GM23338 (cell line): Measurements from ENCODE around the gene RELN. TPM values are rescaled to one million over a fixed set of nuclear protein-coding genes. Genes with fewer than 3 reads are reported as not detected.

Experiments used
- ATAC-seq: fragments of 200-7000 bp; cut with Tn5 transposase; 3 replicates; pipeline ENCODE4 v1.9.1; 2020
- DNase-seq: peaks from one replicate; pipeline ENCODE4 v3.0.0-alpha.2; 2015; ENCODE audit warnings: low spot score
- H2AFZ ChIP-seq: fragments of 200-600 bp; sonication (generic); 2 replicates; pipeline ENCODE4 v1.8.0; 2016; ENCODE audit warnings: antibody characterized with exemption, mild to moderate bottlenecking, moderate library complexity
- H3F3A ChIP-seq: fragments of 200-600 bp; sonication (generic); replicated peaks from 2 replicates; pipeline ENCODE4 v1.8.0; 2017; ENCODE audit warnings: antibody characterized with exemption, mixed run types, low read depth
- H3K27ac ChIP-seq: fragments of 200-600 bp; sonication (generic); 2 replicates; pipeline ENCODE4 v1.6.1; 2016; ENCODE audit warnings: low read depth
- H3K27me3 ChIP-seq: fragments of 200-600 bp; sonication (generic); 2 replicates; pipeline ENCODE4 v1.8.0; 2016; ENCODE audit warnings: mild to moderate bottlenecking, mixed run types, moderate library complexity; ENCODE audit not compliant: insufficient read depth
- H3K36me3 ChIP-seq: fragments of 200-600 bp; sonication (generic); 2 replicates; pipeline ENCODE4 v1.8.0; 2016; ENCODE audit warnings: mild to moderate bottlenecking; ENCODE audit not compliant: insufficient read depth
- H3K4me1 ChIP-seq: fragments of 200-600 bp; sonication (generic); 2 replicates; pipeline ENCODE4 v1.8.0; 2016; ENCODE audit warnings: mild to moderate bottlenecking, moderate library complexity; ENCODE audit not compliant: insufficient read depth
- H3K4me2 ChIP-seq: fragments of 200-600 bp; sonication (generic); 2 replicates; pipeline ENCODE4 v1.7.1; 2017; ENCODE audit warnings: mixed run types
- H3K4me3 ChIP-seq: fragments of 200-600 bp; sonication (generic); 2 replicates; pipeline ENCODE4 v1.6.1; 2016; ENCODE audit warnings: mixed run types
- H3K79me2 ChIP-seq: fragments of 200-600 bp; sonication (generic); replicated peaks from 2 replicates; pipeline ENCODE4 v1.8.0; 2017; ENCODE audit warnings: mild to moderate bottlenecking; ENCODE audit not compliant: insufficient read depth
- H3K9me2 ChIP-seq: fragments of 200-600 bp; sonication (generic); 2 replicates; pipeline ENCODE4 v1.8.0; 2017; ENCODE audit not compliant: insufficient read depth
- H4K20me1 ChIP-seq: fragments of 200-600 bp; sonication (generic); replicated peaks from 2 replicates; pipeline ENCODE4 v1.8.0; 2017; ENCODE audit warnings: mild to moderate bottlenecking; ENCODE audit not compliant: insufficient read depth
- H3K27ac Mint-ChIP-seq: 2 replicates; pipeline ENCODE4 v1.8.0; 2020; ENCODE audit warnings: inconsistent platforms, mild to moderate bottlenecking, moderate library complexity, mixed read lengths
- H3K27me3 Mint-ChIP-seq: 3 replicates; pipeline ENCODE4 v1.8.0; 2022; ENCODE audit warnings: low read depth, mild to moderate bottlenecking, moderate library complexity, mixed read lengths, inconsistent platforms; ENCODE audit not compliant: insufficient read depth, poor library complexity
- H3K36me3 Mint-ChIP-seq: 3 replicates; pipeline ENCODE4 v1.8.0; 2021; ENCODE audit warnings: low read depth, mild to moderate bottlenecking, inconsistent platforms, moderate library complexity, mixed read lengths
- H3K4me1 Mint-ChIP-seq: 3 replicates; pipeline ENCODE4 v1.8.0; 2020; ENCODE audit warnings: mild to moderate bottlenecking, inconsistent platforms, mixed read lengths
- H3K4me3 Mint-ChIP-seq: 3 replicates; pipeline ENCODE4 v1.8.0; 2021; ENCODE audit warnings: moderate library complexity, mild to moderate bottlenecking, inconsistent platforms, mixed read lengths
- H3K9me3 Mint-ChIP-seq: 3 replicates; pipeline ENCODE4 v1.8.0; 2020; ENCODE audit warnings: moderate library complexity, mild to moderate bottlenecking, inconsistent platforms, mixed read lengths
- EZH2 ChIP-seq: fragments of 200-600 bp; sonication (generic); IDR thresholded peaks from one replicate; pipeline ENCODE4 v1.8.0; 2017; ENCODE audit warnings: antibody characterized with exemption, mild to moderate bottlenecking, low read depth; ENCODE audit not compliant: unreplicated experiment
- EZH2phosphoT487 ChIP-seq: fragments of 200-600 bp; sonication (generic); IDR thresholded peaks from one replicate; pipeline ENCODE4 v1.8.1; 2018; ENCODE audit warnings: antibody characterized with exemption; ENCODE audit not compliant: unreplicated experiment
- POLR2AphosphoS5 ChIP-seq: IDR thresholded peaks from 2 replicates; pipeline ENCODE4 v1.6.1; 2016; ENCODE audit warnings: antibody characterized with exemption, low read depth
- ZNF114 ChIP-seq: fragments of 250-450 bp; sonication (Bioruptor Pico); IDR thresholded peaks from 2 replicates; pipeline ENCODE4 v1.5.0; 2020; ENCODE audit warnings: mild to moderate bottlenecking, moderate library complexity
- polyA plus RNA-seq: library from polyadenylated mRNA; unstranded; fragments of >200 nt; fragmentation: Nextera tagmentation; extraction: Ambion mirVana; gene quantifications from 2 replicates; pipeline ENCODE4 v1.2.1, GENCODE V29; 2016
- total RNA-seq: library from RNA; depleted of rRNA; stranded (reverse); fragments of >200 nt; shearing (Covaris generic); gene quantifications from 2 replicates; pipeline ENCODE4 v1.2.3, GENCODE V29; 2014
- TF ChIP-seq, protein P1 (sequence below): fragments of 250-450 bp; sonication (Bioruptor Pico); IDR thresholded peaks from 2 replicates; pipeline ENCODE4 v1.5.0; 2020; ENCODE audit warnings: mild to moderate bottlenecking, moderate library complexity
- TF ChIP-seq, protein P2 (sequence below), 2 experiments: fragments of 200-600 bp in 1 of 2; sonication (generic) in 1 of 2; conservative IDR thresholded peaks; 2 replicates each; pipeline versions ENCODE4 v1.5.1 to v1.6.1; 2016 to 2017; ENCODE audit warnings: antibody characterized with exemption in 2 of 2, low read depth in 2 of 2, mild to moderate bottlenecking in 2 of 2, moderate library complexity in 1 of 2

RELN gene
- total and polyA plus RNA-seq, 2 experiments from 2014 or later = 0.10 to 0.76 TPM

- H3K4me1 Mint-ChIP-seq = no peaks in the 10 kb centered on the region
Measured at GRCh38 chr7:103843689-103844480, 145.6 kb downstream of the RELN start.

More at GRCh38 chr7:103843689-103844480, 145.6 kb downstream of the RELN start:
- Histone ChIP-seq H3K27ac (no peak overlapping the region), H3F3A (no peaks in the 10 kb centered on the region), H3K79me2 (no peaks in the 10 kb centered on the region), H3K36me3 (no peaks in the 10 kb centered on the region), H3K9me2 (no peaks in the 10 kb centered on the region), H3K4me1 (no peaks in the 10 kb centered on the region), H3K27me3 (no peaks in the 10 kb centered on the region), H3K4me3 (no peak overlapping the region), H3K4me2 (no peak overlapping the region), H4K20me1 (no peaks in the 10 kb centered on the region), H2AFZ (no peak overlapping the region)
- Mint-ChIP-seq H3K9me3 (no peaks in the 10 kb centered on the region; the same call in 2 of the 3 replicates), H3K36me3 (no peaks in the 10 kb centered on the region), H3K27ac (no peak overlapping the region), H3K27me3 (no peaks in the 10 kb centered on the region), H3K4me3 (no peak overlapping the region)
- DNase-seq = no peak
- ATAC-seq = no peak
- no peak for TF ChIP-seq POLR2AphosphoS5
- no peak for TF ChIP-seq EZH2
- no peak for TF ChIP-seq EZH2phosphoT487
- no peak for TF ChIP-seq ZNF114 (CRISPR knock-in tag)
- TF ChIP-seq, protein P1, sequence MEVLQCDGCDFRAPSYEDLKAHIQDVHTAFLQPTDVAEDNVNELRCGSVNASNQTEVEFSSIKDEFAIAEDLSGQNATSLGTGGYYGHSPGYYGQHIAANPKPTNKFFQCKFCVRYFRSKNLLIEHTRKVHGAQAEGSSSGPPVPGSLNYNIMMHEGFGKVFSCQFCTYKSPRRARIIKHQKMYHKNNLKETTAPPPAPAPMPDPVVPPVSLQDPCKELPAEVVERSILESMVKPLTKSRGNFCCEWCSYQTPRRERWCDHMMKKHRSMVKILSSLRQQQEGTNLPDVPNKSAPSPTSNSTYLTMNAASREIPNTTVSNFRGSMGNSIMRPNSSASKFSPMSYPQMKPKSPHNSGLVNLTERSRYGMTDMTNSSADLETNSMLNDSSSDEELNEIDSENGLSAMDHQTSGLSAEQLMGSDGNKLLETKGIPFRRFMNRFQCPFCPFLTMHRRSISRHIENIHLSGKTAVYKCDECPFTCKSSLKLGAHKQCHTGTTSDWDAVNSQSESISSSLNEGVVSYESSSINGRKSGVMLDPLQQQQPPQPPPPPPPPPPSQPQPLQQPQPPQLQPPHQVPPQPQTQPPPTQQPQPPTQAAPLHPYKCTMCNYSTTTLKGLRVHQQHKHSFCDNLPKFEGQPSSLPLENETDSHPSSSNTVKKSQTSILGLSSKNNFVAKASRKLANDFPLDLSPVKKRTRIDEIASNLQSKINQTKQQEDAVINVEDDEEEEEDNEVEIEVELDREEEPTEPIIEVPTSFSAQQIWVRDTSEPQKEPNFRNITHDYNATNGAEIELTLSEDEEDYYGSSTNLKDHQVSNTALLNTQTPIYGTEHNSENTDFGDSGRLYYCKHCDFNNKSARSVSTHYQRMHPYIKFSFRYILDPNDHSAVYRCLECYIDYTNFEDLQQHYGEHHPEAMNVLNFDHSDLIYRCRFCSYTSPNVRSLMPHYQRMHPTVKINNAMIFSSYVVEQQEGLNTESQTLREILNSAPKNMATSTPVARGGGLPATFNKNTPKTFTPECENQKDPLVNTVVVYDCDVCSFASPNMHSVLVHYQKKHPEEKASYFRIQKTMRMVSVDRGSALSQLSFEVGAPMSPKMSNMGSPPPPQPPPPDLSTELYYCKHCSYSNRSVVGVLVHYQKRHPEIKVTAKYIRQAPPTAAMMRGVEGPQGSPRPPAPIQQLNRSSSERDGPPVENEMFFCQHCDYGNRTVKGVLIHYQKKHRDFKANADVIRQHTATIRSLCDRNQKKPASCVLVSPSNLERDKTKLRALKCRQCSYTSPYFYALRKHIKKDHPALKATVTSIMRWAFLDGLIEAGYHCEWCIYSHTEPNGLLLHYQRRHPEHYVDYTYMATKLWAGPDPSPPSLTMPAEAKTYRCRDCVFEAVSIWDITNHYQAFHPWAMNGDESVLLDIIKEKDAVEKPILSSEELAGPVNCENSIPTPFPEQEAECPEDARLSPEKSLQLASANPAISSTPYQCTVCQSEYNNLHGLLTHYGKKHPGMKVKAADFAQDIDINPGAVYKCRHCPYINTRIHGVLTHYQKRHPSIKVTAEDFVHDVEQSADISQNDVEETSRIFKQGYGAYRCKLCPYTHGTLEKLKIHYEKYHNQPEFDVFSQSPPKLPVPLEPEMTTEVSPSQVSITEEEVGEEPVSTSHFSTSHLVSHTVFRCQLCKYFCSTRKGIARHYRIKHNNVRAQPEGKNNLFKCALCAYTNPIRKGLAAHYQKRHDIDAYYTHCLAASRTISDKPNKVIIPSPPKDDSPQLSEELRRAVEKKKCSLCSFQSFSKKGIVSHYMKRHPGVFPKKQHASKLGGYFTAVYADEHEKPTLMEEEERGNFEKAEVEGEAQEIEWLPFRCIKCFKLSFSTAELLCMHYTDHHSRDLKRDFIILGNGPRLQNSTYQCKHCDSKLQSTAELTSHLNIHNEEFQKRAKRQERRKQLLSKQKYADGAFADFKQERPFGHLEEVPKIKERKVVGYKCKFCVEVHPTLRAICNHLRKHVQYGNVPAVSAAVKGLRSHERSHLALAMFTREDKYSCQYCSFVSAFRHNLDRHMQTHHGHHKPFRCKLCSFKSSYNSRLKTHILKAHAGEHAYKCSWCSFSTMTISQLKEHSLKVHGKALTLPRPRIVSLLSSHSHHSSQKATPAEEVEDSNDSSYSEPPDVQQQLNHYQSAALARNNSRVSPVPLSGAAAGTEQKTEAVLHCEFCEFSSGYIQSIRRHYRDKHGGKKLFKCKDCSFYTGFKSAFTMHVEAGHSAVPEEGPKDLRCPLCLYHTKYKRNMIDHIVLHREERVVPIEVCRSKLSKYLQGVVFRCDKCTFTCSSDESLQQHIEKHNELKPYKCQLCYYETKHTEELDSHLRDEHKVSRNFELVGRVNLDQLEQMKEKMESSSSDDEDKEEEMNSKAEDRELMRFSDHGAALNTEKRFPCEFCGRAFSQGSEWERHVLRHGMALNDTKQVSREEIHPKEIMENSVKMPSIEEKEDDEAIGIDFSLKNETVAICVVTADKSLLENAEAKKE = no peak
- TF ChIP-seq, protein P2, sequence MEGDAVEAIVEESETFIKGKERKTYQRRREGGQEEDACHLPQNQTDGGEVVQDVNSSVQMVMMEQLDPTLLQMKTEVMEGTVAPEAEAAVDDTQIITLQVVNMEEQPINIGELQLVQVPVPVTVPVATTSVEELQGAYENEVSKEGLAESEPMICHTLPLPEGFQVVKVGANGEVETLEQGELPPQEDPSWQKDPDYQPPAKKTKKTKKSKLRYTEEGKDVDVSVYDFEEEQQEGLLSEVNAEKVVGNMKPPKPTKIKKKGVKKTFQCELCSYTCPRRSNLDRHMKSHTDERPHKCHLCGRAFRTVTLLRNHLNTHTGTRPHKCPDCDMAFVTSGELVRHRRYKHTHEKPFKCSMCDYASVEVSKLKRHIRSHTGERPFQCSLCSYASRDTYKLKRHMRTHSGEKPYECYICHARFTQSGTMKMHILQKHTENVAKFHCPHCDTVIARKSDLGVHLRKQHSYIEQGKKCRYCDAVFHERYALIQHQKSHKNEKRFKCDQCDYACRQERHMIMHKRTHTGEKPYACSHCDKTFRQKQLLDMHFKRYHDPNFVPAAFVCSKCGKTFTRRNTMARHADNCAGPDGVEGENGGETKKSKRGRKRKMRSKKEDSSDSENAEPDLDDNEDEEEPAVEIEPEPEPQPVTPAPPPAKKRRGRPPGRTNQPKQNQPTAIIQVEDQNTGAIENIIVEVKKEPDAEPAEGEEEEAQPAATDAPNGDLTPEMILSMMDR (conservative IDR thresholded peaks at IDR 0.05; ENCODE audit: low read depth in 2 of 2) = no peak
